Activated naive CD4-positive, alpha-beta T cell (primary cell): Measurements from ENCODE around the gene MRPL43.

ENCODE experiments used
- DNase-seq, 4 experiments: peaks; one replicate each; lab custom pipeline; 2025; lab: John Stamatoyannopoulos, UW

Gene MRPL43

DNA sequence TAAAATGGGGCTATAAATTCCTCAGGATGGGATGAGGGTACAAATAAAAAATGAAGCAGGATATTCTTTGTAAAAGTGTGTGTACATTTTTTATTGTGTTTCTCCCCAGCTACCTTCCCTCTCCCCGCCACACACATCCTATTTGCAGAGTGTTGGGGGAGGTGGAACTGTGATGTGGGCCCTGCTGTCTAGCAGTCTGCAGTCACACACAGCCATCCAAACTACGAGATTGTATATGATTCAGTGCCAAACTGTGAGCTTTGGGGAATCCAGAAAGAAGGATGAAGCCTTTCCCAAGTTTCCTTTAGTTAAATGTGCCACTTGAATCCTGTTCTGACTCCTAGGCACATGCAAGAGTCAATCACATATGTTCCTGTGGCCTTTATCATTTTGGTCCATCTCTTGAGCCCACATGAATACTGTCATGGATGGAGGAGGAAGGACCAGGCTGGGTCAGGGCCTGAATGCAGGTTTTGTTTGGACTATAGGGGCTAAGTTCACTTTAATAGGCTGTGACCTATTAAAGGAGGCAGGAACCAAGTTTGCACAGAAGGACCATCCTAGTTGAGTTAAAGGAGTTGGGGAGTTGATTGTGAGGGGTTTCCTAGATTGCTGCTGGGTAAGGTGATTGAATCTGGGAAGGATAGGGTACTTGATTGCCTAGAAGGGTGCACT, 19.1 kb downstream of the MRPL43 start:
- no peak for DNase-seq

DNA sequence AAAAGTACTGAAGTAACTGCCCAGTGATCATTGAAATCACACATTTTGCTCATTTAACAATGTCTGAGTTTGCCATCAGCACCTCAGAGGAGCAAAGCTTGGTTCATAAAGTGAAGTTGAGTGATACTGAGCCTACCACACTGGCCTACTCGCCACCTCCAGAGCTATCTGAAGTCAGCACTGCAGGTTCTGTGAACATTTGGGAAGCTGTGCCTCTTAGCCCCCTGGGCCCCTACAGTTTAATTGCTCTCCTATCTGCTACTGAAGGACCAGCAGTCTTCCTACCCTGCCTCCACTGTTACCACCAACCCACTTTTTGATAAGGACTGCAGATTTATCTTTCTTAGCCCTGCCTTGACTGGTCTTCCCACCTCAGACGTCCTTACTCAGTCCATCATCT, 20.0 kb downstream of the MRPL43 start:
- DNase-seq = no peak

DNA sequence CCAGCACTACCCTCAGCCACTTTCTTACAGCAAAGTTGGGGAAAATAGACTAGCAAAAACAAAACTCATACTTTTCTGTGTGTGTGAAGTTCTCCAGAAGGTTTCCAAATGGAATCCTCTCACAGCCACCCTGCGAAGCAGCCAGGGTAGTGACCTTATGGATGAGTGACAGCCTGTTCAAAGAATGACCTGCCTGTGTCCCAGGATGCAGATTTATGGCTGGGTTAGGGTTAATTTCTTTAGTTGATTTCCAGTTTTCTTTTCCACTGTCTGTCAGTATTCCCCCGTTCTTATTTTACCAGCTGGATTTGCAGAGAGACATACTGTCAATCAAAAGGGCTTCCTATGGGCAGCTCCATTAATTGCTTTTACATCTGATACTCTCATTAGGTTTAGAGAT, 20.4 kb downstream of the MRPL43 start:
- DNase-seq = no peak

DNA sequence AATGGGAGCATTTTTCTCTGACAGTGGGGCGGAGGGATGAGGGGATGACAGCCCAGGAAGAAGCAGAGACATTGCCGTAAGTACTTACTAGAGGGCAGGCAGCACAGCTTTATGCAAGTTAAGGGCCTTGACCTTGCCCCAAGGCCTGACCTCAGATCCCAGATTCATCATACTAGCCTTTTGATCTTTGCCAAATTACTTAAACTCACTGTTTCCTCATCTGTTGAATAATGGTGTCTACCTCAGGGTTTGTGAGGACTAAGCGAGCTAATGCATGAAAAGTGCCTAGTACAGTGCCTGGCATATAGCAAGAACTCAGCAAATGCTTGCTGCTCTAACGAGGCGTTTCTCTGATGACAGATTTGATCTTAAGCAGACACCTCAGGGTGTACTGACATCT, 21.5 kb downstream of the MRPL43 start:
- DNase-seq = no peak

DNA sequence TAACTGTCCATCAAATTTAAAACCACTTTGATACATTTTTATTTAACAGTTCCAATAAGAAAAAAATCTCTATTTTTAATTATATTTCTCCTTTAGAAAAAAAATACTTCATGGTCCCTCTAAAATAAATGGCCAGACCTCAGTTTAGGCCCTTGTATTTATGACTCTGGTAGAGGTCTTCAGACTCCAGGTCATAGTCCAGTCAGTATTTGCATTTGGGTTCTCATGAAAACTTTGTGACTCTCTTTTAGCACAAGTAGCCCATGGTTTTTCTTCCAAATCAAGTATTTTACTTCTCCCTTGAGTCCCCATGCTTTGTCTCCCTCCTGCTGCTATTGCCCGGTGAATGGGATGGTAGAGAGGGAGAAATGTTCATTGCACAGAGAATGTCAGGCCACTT, 23.5 kb downstream of the MRPL43 start:
- DNase-seq = no peak

DNA sequence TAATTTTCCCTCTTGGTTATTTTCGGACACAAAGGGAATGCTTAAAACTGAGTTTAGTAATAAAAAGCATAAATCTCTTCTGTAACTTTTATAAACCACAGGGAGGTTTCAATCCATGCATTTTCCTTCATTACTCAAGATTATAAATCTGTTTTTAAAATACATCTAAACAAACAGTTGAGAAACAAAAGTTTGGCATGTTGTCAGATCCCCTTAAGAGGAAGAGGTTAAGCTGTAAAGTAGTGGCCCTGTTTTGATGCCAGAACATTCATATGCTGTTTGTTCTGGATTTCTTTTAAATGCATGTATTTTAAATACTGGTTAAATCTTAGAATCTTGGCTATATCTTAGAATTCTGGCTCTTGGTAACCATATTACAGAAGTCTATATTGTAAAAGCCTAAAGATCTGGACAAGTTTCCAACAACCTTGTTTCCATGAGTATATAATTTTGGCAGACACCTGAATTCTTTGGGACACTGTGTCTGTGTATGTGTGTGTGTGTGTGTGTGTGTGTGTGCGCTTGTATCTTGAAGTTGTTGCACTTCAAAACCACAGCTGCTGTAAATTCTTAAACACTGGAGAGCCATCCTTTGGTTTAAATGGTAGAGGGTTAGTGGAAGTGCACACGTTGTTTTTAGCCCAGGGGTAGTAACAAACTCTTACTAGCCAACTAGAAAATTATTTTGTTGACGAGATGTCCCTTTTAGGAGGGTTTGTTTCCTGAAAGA, 24.8 kb downstream of the MRPL43 start:
- DNase-seq = no peak

DNA sequence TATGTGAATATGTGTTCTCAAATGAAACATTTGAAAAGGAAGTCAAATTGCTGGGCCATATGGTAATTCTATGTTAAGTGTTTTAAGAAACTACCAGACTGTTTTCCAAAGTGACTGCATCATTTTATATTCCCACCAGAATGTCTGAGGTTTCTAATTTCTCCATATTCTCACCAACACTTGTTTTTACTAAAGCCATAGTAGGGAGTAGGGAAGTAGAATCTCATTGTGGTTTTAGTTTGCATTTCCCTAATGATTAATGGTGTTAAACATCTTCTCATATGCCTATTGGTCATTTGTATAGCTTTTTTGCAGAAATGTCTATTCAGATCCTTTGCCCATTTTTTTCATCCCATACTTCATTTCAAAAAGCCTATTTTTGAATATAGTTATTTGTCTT, 27.0 kb downstream of the MRPL43 start:
- no peak for DNase-seq

DNA sequence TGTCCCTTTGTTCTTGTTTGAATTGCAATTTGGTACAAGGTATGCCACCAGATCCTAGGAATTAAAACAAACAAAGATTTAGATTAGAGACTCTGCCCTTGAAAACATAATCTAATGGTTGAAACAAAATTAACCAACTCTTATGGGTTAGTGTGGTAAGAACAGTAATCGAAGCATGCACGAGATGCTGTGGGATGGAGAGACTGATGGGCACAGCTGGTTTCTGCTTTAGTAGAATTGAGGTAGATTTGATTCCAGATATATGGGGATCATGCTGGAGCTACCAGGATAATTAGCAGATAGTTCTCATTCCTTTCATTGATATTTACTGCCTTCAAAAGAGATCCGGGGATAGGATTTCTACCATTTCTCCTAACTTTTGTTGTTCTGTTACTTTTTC, 38.4 kb downstream of the MRPL43 start:
- DNase-seq = no peak

DNA sequence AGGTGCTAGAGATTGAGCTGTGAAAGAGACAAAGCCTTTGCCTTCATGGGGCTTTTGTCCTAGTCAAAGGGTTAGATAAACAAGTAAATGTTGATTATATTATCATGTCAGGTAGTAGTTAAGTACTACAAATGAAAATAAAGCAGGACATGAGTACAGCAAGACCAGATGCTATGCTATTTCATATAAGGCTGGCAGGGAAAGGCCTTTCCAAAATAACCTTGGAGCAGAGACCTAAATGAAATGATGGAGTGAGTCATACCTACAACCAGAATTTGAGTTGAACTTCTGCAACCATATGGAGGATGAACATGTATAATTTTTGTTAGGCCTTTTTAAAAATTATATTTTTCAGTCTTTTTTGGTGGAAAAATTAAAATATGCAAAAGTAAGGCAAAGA, 41.5 kb downstream of the MRPL43 start:
- no peak for DNase-seq

DNA sequence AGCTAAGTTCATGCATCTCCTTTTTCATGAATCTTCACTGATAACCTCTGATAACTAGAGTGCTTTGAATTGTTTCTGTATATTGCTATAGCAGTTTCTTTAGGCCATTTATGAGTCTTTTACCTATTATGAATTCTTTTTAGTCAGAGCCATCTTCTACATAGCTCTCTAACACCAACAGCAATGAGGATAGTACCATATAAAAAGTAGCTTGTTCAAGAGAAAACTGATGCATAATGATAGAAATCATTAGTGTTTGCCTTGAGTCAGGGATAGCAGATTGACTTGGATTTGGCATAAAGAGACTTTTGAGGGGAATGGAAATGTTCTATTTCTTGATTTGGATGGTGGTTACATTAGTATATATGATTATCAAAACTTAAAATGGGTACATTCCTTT, 43.8 kb downstream of the MRPL43 start:
- no peak for DNase-seq

DNA sequence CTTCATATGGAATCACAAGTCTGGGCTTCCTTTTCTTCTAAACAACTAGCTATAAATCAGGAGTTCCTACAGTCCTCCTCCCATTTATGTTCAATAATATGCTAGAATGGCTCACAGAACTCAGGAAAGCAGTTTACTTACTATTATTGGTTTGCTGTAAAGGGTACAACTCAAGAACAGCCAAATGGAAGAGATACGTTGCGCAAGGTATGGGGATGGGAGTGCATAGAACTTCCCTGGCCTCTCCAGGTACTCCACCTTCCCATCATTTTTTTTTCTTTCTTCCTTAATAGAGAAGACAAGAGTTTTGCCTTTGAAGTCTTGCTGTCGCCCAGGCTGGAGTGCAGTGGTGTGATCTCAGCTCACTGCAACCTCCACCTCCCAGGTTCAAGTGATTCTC, 45.1 kb downstream of the MRPL43 start:
- DNase-seq = no peak

DNA sequence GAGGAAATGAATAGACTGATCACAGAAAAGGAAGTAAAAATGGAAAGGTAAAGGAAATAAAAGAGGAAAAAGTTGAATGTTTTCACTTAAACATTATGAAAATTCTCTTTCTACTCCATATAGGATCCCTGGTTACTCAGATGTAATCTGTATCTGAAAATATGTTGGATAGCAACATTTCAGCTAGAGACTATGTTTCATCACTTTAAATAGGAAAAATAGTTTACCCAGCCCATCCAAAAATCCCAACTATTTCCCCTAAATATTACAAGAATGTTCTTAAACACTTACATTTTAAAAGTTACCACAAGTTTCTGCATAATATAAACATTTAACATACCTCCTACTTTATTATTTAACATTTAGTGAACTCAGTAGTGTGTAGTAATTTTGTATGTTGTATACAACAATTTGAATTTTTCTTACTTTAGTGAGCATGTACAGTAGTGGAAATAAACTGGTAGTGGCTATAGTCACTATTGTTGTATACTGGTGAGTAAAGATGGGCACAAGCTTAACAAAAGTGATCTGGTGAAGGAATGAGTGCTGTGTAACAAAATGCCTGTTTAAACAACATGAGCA, 47.4 kb downstream of the MRPL43 start:
- no peak for DNase-seq
